Kidney epithelial cell (primary cell): ENCODE measurements around the gene SNHG17. TPM values are rescaled to one million over a fixed set of nuclear protein-coding genes. Genes with fewer than 3 reads are reported as not detected.
"Not testable (repeated sequence)": the region's sequence is repeated elsewhere in the genome, so short reads cannot be mapped to it uniquely, and the experiment has no call there.

ENCODE experiments used
- DNase-seq: peaks from one replicate; pipeline ENCODE4 v3.0.0-alpha.2; 2010; ENCODE audit warnings: low read depth
- H3K27me3 ChIP-seq: 2 replicates; pipeline ENCODE4 v1.6.0; 2011; ENCODE audit warnings: low read length; ENCODE audit not compliant: control insufficient read depth, insufficient read depth
- H3K36me3 ChIP-seq: 2 replicates; pipeline ENCODE4 v1.5.1; 2011; ENCODE audit warnings: low read length; ENCODE audit not compliant: control insufficient read depth, insufficient read depth
- H3K4me3 ChIP-seq: 2 replicates; pipeline ENCODE4 v1.5.1; 2011; ENCODE audit warnings: low read depth, mild to moderate bottlenecking, control low read depth, low read length
- total RNA-seq: library from RNA; depleted of rRNA; stranded (reverse); fragments of >200 nt; gene quantifications from 2 replicates; pipeline ENCODE4 v1.2.3, GENCODE V29; 2015
- TF ChIP-seq, protein P1 (sequence below): IDR thresholded peaks from 2 replicates; pipeline ENCODE4 v1.5.1; 2011; ENCODE audit warnings: mild to moderate bottlenecking, moderate library complexity, low read length, control low read depth, inconsistent platforms; ENCODE audit not compliant: insufficient read depth, poor library complexity, severe bottlenecking

Gene SNHG17
- total RNA-seq, 1 donor from 2014 or later = 34.2 TPM

DNA sequence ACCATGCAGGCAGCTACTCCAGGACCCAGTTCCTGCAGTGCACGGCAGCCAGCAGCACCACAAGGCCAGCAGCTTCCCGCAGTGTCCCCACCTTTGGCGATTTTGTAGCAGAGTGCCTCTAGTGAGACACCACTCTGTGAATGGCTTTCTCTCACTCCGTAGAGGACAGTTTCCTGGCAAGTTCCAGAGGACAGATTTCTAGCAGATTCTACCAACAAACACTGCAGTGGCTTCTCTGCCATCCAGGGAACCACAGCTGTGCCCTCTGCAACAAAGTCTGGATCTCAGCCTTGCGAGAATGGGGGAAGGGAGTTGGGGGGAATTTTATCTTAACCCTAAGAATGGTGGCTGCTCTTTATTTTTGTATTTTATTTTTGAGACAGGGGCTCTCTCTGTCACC is 28.7 kb downstream of the SNHG17 start:
- no peaks in the 10 kb centered on the region for H3K27me3 ChIP-seq
- TF ChIP-seq, protein P1, sequence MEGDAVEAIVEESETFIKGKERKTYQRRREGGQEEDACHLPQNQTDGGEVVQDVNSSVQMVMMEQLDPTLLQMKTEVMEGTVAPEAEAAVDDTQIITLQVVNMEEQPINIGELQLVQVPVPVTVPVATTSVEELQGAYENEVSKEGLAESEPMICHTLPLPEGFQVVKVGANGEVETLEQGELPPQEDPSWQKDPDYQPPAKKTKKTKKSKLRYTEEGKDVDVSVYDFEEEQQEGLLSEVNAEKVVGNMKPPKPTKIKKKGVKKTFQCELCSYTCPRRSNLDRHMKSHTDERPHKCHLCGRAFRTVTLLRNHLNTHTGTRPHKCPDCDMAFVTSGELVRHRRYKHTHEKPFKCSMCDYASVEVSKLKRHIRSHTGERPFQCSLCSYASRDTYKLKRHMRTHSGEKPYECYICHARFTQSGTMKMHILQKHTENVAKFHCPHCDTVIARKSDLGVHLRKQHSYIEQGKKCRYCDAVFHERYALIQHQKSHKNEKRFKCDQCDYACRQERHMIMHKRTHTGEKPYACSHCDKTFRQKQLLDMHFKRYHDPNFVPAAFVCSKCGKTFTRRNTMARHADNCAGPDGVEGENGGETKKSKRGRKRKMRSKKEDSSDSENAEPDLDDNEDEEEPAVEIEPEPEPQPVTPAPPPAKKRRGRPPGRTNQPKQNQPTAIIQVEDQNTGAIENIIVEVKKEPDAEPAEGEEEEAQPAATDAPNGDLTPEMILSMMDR = no peak
- H3K36me3 ChIP-seq = no peaks in the 10 kb centered on the region
- DNase-seq = no peak
- no peak overlapping the region for H3K4me3 ChIP-seq

DNA sequence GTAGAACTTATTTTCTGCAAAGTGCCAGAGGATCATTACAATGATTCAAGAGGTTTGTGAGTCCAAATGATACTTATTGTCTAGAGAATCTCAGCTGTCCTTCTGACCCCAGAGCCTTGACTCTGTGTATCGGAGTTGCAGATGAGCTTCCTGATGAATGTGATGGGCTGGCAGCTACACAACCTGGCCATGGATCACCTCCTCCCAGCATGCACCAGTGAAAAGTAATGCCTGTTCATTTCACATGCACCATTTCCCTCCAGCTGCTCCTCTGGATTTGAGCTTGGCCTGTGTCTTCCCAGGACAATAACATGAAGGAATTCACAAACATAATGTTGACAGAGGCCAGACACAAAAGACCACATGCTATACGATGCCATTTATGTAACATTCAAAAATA is 30.0 kb downstream of the SNHG17 start:
- TF ChIP-seq, protein P1 = no peak

DNA sequence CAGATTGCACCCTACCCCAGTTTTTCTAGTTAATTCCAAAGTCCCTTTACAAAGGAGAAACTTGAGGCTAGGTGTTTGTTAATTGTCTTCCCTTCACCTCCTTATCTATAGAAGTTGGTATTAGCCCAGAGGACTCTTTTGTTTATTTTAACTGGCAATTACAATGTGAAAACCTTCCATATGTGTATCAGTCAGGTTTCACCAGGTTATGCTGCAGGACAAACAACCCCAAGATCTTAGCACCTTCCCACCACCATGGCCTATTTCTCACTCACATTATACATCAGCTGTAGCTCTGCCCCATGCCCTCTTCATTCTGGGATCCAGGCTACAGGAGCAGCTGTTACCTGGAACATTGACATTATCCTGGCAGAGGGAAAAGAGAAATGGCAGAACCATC is 31.1 kb downstream of the SNHG17 start:
- H3K36me3 ChIP-seq = no peaks in the 10 kb centered on the region
- no peak overlapping the region for H3K4me3 ChIP-seq
- no peak for DNase-seq
- H3K27me3 ChIP-seq = no peaks in the 10 kb centered on the region
- TF ChIP-seq, protein P1 = no peak

More for the DNA sequence above, 30.0 kb downstream of the SNHG17 start:
- no peak overlapping the region for H3K4me3 ChIP-seq
- no peak for DNase-seq
- H3K36me3 ChIP-seq = no peaks in the 10 kb centered on the region
- H3K27me3 ChIP-seq = no peaks in the 10 kb centered on the region

DNA sequence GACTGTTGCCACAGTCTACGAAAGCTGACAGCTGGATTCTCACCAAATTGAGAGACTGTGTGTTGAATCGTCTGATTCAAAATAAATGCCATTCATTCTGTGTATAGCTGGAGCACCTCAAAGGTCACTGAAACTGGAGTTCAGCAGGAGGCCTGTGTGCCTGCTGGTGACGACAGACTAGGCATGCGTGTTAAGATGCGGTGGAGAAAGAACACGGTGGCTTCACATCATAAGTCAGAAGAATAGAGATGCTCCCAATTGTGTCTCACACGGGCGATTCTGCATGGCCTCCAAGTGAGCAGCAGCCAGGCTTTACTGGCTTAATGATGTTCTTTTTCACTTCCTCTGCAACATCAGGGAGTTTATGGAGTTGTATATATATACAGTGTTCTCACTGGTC is 32.3 kb downstream of the SNHG17 start:
- Histone ChIP-seq H3K27me3 (no peaks in the 10 kb centered on the region), H3K4me3 (no peak overlapping the region), H3K36me3 (no peaks in the 10 kb centered on the region)
- TF ChIP-seq, protein P1 = no peak
- no peak for DNase-seq

DNA sequence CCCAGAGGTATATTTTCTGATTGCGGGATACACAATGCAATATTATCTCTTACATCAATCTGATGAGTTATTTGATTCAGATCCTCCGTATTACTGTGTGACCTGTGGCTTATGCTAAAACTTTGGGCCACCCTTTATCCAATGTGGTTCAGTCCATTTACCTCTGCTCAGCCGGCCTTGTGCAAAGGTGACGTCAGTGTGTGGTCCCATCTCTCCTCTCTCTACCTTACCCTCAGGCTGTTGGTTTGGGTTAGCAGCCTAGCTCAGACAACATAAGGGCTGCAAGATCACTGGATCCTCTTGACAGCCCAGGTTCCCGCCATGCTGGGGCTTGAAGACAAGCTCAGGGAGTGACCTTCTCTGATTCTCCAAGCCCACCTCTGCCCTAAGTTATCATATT is 33.0 kb downstream of the SNHG17 start:
- TF ChIP-seq, protein P1 = no peak
- DNase-seq = no peak
- Histone ChIP-seq H3K27me3 (no peaks in the 10 kb centered on the region), H3K4me3 (no peak overlapping the region), H3K36me3 (no peaks in the 10 kb centered on the region)

DNA sequence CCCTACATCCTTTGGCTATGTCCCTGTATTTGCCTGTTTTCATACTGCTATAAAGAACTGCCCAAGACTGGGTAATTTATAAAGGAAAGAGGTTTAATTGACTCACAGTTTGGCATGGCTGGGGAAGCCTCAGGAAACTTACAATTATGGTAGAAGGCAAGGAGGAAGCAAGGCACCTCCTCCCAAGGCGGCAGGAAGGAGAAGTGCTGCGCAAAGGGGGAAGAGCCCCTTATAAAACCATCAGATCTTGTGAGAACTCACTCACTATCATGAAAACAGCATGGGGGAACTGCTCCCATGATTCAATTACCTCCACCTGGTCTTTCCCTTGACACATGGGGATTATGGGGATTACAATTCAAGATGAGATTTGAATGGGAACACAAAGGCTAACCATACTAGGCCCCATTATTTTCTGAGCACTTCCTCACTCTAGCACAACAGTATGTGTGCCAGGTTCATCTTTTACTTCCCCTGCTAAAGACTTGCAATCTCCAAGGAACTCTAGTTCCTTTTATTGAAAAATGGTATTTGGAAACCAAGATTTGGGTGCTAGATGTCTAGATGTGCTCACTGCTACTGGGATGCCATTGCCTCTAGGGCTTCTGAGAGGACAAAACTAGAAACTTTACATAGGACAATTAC is 39.3 kb downstream of the SNHG17 start:
- not testable (repeated sequence) for H3K4me3 ChIP-seq, DNase-seq, H3K36me3 ChIP-seq, H3K27me3 ChIP-seq
